Adrenal gland (tissue), 5 donors: Measurements from ENCODE around the gene TAAR9.

ENCODE experiments used
- POLR2A ChIP-seq, 2 donors: fragments of 450-650 bp; IDR thresholded peaks; one replicate each; pipeline ENCODE4 v1.6.1; 2017; ENCODE audit warnings: antibody characterized with exemption in 2 of 2, mild to moderate bottlenecking in 2 of 2, moderate library complexity in 1 of 2
- TF ChIP-seq, protein P1 (sequence below), 6 experiments: fragments of 450-650 bp in 4 of 6; fragments of 200-600 bp in 2 of 6; sonication (generic) in 1 of 6; IDR thresholded peaks; 1 replicate in 5 of 6; 2 replicates in 1 of 6; pipeline versions ENCODE4 v1.5.1 to v1.8.0; 2016 to 2021; ENCODE audit warnings: antibody characterized with exemption in 6 of 6, mild to moderate bottlenecking in 2 of 6, moderate library complexity in 1 of 6
- donor health status: DM: no; HTN: no; CAD: no.

- TF ChIP-seq, protein P1, sequence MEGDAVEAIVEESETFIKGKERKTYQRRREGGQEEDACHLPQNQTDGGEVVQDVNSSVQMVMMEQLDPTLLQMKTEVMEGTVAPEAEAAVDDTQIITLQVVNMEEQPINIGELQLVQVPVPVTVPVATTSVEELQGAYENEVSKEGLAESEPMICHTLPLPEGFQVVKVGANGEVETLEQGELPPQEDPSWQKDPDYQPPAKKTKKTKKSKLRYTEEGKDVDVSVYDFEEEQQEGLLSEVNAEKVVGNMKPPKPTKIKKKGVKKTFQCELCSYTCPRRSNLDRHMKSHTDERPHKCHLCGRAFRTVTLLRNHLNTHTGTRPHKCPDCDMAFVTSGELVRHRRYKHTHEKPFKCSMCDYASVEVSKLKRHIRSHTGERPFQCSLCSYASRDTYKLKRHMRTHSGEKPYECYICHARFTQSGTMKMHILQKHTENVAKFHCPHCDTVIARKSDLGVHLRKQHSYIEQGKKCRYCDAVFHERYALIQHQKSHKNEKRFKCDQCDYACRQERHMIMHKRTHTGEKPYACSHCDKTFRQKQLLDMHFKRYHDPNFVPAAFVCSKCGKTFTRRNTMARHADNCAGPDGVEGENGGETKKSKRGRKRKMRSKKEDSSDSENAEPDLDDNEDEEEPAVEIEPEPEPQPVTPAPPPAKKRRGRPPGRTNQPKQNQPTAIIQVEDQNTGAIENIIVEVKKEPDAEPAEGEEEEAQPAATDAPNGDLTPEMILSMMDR (IDR thresholded peaks at IDR 0.05): no peak
- TF ChIP-seq POLR2A (IDR thresholded peaks at IDR 0.05): no peak
Observed at GRCh38 chr6:132515386-132515785, 22.7 kb upstream of the TAAR9 start.
